Stomach (tissue), 4 donors: Measurements from ENCODE around the gene ZCWPW2.

ENCODE experiments used
- EP300 ChIP-seq: sonication (generic); formaldehyde crosslinking; IDR thresholded peaks from one replicate; pipeline ENCODE4 v1.6.1; 2017; ENCODE audit warnings: antibody characterized with exemption
- POLR2AphosphoS5 ChIP-seq, 3 donors: sonication (generic); formaldehyde crosslinking; IDR thresholded peaks; one replicate each; pipeline ENCODE4 v1.6.1; 2016; ENCODE audit warnings: antibody characterized with exemption in 3 of 3
- TF ChIP-seq, protein P1 (sequence below), 7 experiments: fragments of 450-650 bp in 4 of 7; fragments of 200-600 bp in 3 of 7; sonication (generic) in 3 of 7; IDR thresholded peaks; one replicate each; pipeline ENCODE4 v1.5.1; 2016 to 2019; ENCODE audit warnings: antibody characterized with exemption in 7 of 7, control low read depth in 2 of 7, mild to moderate bottlenecking in 1 of 7

DNA sequence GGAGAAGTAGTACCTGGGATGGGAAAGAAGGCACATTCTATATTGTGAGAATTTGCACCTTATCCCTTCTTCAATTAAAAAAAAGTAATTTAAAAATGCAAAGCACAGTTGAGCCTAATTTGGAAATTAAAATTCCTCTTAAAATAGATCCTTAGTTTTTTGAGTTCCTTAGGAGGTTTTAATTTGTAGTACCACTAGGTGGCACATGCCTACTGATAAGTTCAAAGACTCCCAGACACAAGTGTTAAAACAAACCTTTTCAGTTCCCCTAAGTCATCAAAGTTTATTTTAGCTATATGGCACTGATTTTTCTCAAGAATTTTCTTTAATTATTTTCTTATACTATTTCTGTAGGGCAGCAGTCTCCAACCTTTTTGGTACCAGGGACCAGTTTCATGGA lies 127.7 kb downstream of the ZCWPW2 start:
- TF ChIP-seq, protein P1, sequence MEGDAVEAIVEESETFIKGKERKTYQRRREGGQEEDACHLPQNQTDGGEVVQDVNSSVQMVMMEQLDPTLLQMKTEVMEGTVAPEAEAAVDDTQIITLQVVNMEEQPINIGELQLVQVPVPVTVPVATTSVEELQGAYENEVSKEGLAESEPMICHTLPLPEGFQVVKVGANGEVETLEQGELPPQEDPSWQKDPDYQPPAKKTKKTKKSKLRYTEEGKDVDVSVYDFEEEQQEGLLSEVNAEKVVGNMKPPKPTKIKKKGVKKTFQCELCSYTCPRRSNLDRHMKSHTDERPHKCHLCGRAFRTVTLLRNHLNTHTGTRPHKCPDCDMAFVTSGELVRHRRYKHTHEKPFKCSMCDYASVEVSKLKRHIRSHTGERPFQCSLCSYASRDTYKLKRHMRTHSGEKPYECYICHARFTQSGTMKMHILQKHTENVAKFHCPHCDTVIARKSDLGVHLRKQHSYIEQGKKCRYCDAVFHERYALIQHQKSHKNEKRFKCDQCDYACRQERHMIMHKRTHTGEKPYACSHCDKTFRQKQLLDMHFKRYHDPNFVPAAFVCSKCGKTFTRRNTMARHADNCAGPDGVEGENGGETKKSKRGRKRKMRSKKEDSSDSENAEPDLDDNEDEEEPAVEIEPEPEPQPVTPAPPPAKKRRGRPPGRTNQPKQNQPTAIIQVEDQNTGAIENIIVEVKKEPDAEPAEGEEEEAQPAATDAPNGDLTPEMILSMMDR (IDR thresholded peaks at IDR 0.05), result peak in 4 of 7 experiments; percentile 17 to 64 (median 42)
- no peak for TF ChIP-seq POLR2AphosphoS5 (IDR thresholded peaks at IDR 0.05)
- TF ChIP-seq EP300, result no peak
